ENCODE measurements around the gene ROR1. TPM values are rescaled to one million over a fixed set of nuclear protein-coding genes. Genes with fewer than 3 reads are reported as not detected.

ROR1 gene
- polyA plus RNA-seq, 1 of the 3 experiments (the other 2 are of a cell fraction) = 4.0 TPM

GRCh38 chr1:64186898-64187280 lies 413.1 kb downstream of the ROR1 start:
- no peaks in the 10 kb centered on the region for H3K36me3 ChIP-seq (replicated peaks in 1 of 2; ENCODE audit: control insufficient read depth in 1 of 2, insufficient read depth in 2 of 2, low read length in 1 of 2)
- H3K27me3 ChIP-seq (ENCODE audit: insufficient read depth) = no peaks in the 10 kb centered on the region
- H2AFZ ChIP-seq (ENCODE audit: low read depth) = no peak overlapping the region
- H3K9me3 ChIP-seq = no peaks in the 10 kb centered on the region
- POLR2A ChIA-PET = no interaction called here
- H3K9ac ChIP-seq = no peak overlapping the region
- H3F3A ChIP-seq (replicated peaks; ENCODE audit: insufficient read depth) = no peaks in the 10 kb centered on the region
- no peaks in the 10 kb centered on the region for H3K9me2 ChIP-seq
- DNase-seq = no peak
- TF ChIP-seq GABPA (IDR thresholded peaks at IDR 0.05; ENCODE audit: low read depth) = no peak
- no peak for TF ChIP-seq SIN3A (IDR thresholded peaks at IDR 0.05; ENCODE audit: borderline replicate concordance, low read depth, low read length)
- TF ChIP-seq TEAD4 (IDR thresholded peaks at IDR 0.05; ENCODE audit: borderline replicate concordance, insufficient read depth) = no peak
- no peak for TF ChIP-seq NRF1 (IDR thresholded peaks at IDR 0.05; ENCODE audit: low read depth, low read length)
- no peak for TF ChIP-seq ELF1 (IDR thresholded peaks at IDR 0.05)
- no peak for TF ChIP-seq MXI1 (IDR thresholded peaks at IDR 0.05; ENCODE audit: low read depth, low read length)
- TF ChIP-seq JUND (IDR thresholded peaks at IDR 0.05) = no peak
- TF ChIP-seq YY1 (IDR thresholded peaks at IDR 0.05; ENCODE audit: low read depth) = no peak
- TF ChIP-seq EZH2phosphoT487 (IDR thresholded peaks at IDR 0.05; ENCODE audit: borderline replicate concordance, low read depth) = no peak
- TF ChIP-seq CTCF (IDR thresholded peaks at IDR 0.05) = no peak
- TF ChIP-seq EP300 (IDR thresholded peaks at IDR 0.05; ENCODE audit: borderline replicate concordance in 1 of 2, low read depth in 1 of 2, low read length in 1 of 2) = no peak
- CTCF ChIA-PET = interaction anchor here (1.1 kb wide), 1 partner anchor 9 kb away, joined by 3 read pairs; no protein-coding TSS in a partner anchor
- H3K27ac ChIP-seq (ENCODE audit: low read depth in 2 of 2, low read length in 1 of 2) = no peak overlapping the region
- no peaks in the 10 kb centered on the region for H4K20me1 ChIP-seq (ENCODE audit: insufficient read depth)
- H3K4me3 ChIP-seq (ENCODE audit: low read depth in 2 of 2, low read length in 1 of 2) = no peak overlapping the region
- H3K4me1 ChIP-seq (ENCODE audit: control insufficient read depth in 1 of 2, insufficient read depth in 2 of 2, low read depth in 1 of 2, low read length in 1 of 2) = peaks cover 0 to 10% of the 10 kb centered on the region in 2 experiments; a peak in 3 of 4 replicates
- 89% methylated on average over 7 of the region's 7 CpGs for WGBS (ENCODE audit: low lambda C conversion rate)
- H3K79me2 ChIP-seq (ENCODE audit: insufficient read depth) = no peaks in the 10 kb centered on the region
- H3K4me2 ChIP-seq = no peak overlapping the region

- ChIA-PET CTCF (interaction anchor here (1.1 kb wide), 1 partner anchor 10 kb away, joined by 3 read pairs; no protein-coding TSS in a partner anchor), POLR2A (no interaction called here)
- Histone ChIP-seq H3K4me2 (no peak overlapping the region), H3K4me1 (ENCODE audit: control insufficient read depth in 1 of 2, insufficient read depth in 2 of 2, low read depth in 1 of 2, low read length in 1 of 2) (peaks cover 0 to 7% of the 10 kb centered on the region in 2 experiments; a peak in 3 of 4 replicates), H3K27ac (ENCODE audit: low read depth in 2 of 2, low read length in 1 of 2) (no peak overlapping the region), H3K36me3 (replicated peaks in 1 of 2; ENCODE audit: control insufficient read depth in 1 of 2, insufficient read depth in 2 of 2, low read length in 1 of 2) (no peaks in the 10 kb centered on the region), H3K9ac (no peak overlapping the region), H3F3A (replicated peaks; ENCODE audit: insufficient read depth) (no peaks in the 10 kb centered on the region), H2AFZ (ENCODE audit: low read depth) (no peak overlapping the region), H3K4me3 (ENCODE audit: low read depth in 2 of 2, low read length in 1 of 2) (no peak overlapping the region), H3K27me3 (ENCODE audit: insufficient read depth) (no peaks in the 10 kb centered on the region), H3K9me3 (no peaks in the 10 kb centered on the region), H3K9me2 (no peaks in the 10 kb centered on the region), H3K79me2 (ENCODE audit: insufficient read depth) (no peaks in the 10 kb centered on the region), H4K20me1 (ENCODE audit: insufficient read depth) (no peaks in the 10 kb centered on the region)
- 91% methylated on average over 4 of the region's 4 CpGs for WGBS (ENCODE audit: low lambda C conversion rate)
- no peak for DNase-seq
- no peak for TF ChIP-seq RFX5 (IDR thresholded peaks at IDR 0.05; ENCODE audit: low read length)
- TF ChIP-seq FOXJ3 (CRISPR knock-in tag; IDR thresholded peaks at IDR 0.05) = no peak
- TF ChIP-seq RXRA (IDR thresholded peaks at IDR 0.05; ENCODE audit: borderline replicate concordance, low read depth) = no peak
- TF ChIP-seq JUND (IDR thresholded peaks at IDR 0.05) = no peak
- TF ChIP-seq REST (IDR thresholded peaks at IDR 0.05; ENCODE audit: low read depth, low read length) = no peak
- no peak for TF ChIP-seq ZBTB33 (IDR thresholded peaks at IDR 0.05; ENCODE audit: borderline replicate concordance, low read depth)
- no peak for TF ChIP-seq EZH2phosphoT487 (IDR thresholded peaks at IDR 0.05; ENCODE audit: borderline replicate concordance, low read depth)
- no peak for TF ChIP-seq RCOR1 (IDR thresholded peaks at IDR 0.05; ENCODE audit: low read length)
- TF ChIP-seq POLR2AphosphoS5 (IDR thresholded peaks at IDR 0.05; ENCODE audit: low read depth, low read length) = no peak
- TF ChIP-seq USF1 (IDR thresholded peaks at IDR 0.05; ENCODE audit: borderline replicate concordance, low read depth) = no peak
Observed at GRCh38 chr1:64187646-64188045, 413.8 kb downstream of the ROR1 start.
